HG03520 (cell line): ENCODE data around the gene FOSL1.
A peak's percentile ranks its signal among the peaks of the same experiment; 100 is the strongest.
"Not testable (repeated sequence)": the region's sequence is repeated elsewhere in the genome, so short reads cannot be mapped to it uniquely, and the experiment has no call there.

Experiments
- ATAC-seq: cut with Tn5 transposase; IDR thresholded peaks from one replicate; pipeline ENCODE4 v1.9.1; 2021; ENCODE audit warnings: mild to moderate bottlenecking, moderate library complexity; ENCODE audit not compliant: unreplicated experiment

Gene FOSL1

DNA sequence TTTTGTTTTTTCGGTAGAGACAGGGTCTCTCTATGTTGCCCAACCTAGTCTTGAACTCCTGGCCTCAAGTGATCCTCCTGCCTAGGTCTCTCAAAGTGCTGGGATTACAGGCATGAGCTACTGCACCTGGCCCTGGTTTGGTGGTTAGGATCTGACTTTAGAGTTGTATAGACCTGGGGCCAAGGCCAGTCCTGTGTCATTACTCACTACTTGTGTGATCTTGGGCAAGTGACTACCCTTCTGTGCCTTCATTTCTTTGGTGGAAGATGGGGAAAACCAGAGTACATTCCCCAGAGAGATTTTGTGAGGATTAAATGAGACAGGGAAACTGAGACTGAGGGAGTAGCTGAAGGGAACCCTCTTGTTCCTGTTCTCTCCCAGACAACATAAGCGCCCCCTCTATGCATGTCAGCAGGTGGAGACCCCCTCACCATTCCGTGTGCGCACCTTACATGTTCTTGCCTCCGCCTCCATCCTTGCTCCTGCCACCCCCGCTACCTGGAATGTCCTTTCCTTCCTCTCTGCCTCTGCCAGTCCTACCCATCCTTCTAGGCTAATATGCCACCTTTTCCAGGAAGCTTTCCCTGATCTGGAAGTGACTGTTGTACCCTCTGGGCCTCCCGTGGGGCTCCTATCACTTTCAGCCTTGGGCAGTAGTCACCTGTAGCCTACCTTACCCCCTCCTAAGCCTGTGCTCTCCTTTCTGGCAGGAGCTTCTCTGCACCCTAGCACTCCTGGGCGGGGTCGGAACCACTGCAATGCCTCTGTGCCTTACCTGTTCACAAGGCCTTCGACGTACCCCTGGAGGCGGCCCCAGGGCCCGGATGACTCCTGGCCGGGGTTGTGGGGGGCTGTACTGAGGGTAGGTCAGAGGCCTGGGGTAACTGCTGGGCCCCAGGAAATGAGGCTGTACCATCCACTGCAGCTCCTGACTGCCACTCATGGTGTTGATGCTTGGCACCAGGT, 3.9 kb downstream of the FOSL1 start:
- no peak for ATAC-seq

GRCh38 chr11:65895482-65895981, 4.7 kb downstream of the FOSL1 start:
- ATAC-seq: no peak

DNA sequence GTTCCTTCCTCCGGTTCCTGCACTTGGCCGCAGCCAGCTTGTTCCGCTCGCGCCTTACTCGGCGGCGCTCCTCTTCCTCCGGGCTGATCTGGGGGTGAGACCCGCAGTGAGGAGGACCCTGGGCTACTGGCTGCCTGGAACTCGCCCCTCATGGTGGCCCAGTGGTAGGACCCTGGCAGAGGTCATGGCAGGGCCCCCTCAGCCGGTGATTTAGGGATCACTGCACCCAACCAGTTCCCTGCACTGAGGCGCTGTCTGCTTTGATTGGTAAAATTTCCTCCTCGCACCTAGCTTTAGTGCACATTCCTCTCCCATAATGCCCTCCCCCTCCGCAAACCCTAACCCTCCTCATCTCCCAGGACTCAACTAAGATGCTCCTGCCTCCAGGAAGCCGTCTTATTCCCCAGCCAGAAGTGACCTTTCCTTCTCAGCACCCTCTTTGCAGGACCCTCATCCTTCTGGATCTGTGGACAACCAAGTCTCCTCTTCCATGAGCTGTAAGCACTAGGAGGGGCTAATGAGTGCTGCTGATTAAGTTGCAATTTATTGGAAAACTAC, 6.1 kb downstream of the FOSL1 start:
- no peak for ATAC-seq

DNA sequence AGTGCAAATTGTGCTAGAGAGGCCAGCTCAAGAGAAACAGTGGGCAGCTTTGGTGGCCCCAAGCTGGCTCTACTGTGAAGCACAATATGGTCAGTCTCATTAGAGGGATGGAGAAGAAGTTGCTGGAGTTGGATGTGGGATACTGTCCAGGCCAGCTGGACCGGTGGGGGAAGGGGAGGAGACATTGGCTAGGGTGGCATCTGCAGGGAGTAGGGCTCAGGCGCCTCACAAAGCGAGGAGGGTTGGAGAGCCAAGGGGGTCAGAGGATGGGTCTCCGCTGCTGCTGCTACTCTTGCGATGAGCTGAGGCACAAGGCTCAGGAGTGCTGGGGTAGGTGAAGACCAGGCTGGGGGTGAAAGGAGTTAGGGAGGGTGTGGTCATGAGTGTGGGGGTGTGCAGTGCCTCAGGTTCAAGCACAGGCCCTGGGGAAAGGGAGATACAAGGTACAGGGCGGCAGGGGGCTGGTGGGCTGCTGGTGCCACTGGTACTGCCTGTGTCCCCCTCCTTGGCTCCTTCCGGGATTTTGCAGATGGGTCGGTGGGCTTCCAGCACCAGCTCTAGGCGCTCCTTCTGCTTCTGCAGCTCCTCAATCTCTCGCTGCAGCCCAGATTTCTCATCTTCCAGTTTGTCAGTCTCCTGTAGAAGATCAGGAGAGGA, 7.4 kb downstream of the FOSL1 start:
- ATAC-seq: no peak

DNA sequence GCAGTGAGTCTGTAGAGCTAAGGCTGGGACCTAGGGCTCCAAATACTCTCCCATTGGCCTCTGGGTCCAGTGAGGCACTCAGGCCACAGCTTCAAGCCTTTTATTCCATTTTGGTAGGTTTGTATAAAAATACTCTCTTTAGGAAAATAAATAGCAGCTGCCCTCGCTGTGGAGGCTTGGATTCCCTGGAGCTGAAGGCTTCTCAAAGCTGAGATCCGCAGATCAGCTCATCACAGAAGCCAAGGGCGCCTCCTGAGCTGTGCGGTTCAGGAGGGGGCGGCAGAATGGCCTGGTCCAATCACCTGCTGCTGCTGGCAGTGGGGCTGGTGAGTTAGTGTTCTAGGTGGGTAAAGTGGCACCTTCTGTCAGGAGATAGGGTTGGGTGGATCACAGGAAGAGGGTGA, 8.0 kb downstream of the FOSL1 start:
- not testable (repeated sequence) for ATAC-seq

GRCh38 chr11:65891219-65892136, 8.7 kb downstream of the FOSL1 start:
- ATAC-seq: no peak

DNA sequence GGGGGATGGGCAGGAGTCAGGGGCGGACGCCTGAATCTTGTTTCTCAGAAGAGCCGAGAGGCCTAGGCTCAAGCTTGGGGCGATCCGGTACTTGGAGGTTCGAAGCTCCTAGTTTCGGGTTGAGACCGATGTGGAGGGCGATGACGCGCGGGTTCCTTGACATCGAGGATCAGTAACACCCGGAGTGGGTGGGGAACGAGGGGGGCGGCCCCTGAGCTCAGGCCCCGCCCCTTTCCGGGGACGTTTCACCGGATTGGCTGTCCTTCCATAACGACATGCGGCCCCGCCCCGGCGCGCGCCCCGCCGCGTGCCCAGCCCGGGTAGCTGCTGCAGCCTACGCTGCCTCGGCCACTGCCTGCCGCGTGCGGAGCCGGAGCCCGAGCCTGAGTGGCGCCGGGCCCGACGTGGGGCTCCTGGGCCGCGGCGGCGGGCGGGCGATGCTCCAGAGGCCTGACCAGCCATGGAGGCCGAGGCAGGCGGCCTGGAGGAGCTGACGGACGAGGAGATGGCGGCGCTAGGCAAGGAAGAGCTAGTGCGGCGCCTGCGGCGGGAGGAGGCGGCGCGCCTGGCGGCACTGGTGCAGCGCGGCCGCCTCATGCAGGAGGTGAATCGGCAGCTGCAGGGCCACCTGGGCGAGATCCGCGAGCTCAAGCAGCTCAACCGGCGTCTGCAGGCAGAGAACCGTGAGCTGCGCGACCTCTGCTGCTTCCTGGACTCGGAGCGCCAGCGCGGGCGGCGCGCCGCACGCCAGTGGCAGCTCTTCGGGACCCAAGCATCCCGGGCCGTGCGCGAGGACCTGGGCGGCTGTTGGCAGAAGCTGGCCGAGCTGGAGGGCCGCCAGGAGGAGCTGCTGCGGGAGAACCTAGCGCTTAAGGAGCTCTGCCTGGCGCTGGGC, 9.6 kb downstream of the FOSL1 start, which contains the start of gene CCDC85B:
TSS of gene CCDC85B (plus strand) at position 350 of the 895 bp plus-strand sequence. CDS start at position 461, 111 bp downstream.
- ATAC-seq: peak; percentile 38

- peak; percentile 42 for ATAC-seq
Measured at GRCh38 chr11:65888163-65888814, 11.9 kb downstream of the FOSL1 start, which contains the start of gene FIBP. Gene FIBP, minus strand, starts transcription at chr11:65888471. Its CDS starts 53 bp downstream, at chr11:65888418.

DNA sequence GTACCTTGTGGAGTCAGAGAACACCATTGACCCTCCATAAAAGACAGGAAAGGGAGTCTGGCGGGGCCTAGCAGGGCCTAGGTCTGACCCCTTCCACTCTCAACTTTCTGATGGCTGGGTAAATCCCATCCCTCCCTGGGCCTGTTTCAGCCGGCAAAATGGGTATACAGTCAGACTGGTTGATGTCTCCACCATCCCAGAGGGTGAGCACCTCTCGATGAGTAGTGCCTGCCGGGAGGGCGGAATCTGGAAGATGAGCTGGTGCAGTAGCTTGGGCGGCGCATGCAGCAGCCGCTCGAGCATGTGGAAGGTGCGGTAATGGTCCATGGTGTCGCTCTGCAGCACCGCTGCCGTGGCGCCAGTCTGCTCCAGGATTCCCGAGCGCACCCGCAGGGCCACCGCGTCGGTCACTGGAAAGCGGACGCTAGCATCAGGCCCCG, 12.4 kb downstream of the FOSL1 start:
- peak; percentile 2 for ATAC-seq

DNA sequence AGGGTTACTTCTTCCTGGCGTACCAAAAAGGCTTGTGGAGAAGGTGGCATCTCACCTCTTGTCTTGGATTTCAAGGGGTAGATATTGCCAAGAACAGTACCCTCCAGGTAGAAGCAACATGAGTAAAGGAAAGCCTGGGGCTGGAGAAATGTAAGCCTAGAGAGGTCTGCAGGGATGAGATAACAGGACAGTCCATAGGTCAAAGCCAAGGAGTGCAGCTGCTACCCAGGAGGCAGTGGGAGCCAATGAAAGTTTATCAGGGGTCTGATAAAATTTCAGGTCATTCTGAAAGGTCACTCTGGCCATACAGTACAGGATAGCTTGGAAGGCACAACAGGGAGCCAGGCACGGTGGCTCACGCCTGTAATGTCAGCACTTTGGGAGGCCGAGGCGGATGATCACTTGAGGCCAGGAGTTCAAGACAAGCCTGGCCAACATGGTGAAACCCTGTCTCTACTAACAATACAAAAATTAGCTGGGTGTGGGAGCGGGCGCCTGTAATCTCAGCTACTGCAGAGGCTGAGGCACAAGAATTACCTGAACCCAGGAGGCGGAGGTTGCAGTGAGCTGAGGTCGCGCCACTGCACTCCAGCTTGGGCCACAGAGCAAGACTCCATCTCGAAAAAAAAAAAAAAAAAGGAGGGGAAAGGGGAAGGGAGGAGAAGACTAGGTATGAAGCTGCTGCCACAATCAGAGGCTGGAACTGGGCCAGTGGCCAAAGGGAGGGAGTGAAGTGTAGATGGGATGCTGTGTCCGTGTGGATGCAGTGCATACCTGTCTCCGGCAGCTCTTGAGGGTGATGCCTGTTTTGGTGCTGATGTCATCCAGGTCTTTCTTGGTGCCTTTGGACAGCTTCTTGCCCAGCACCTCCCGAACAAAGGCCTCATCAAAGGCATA, 13.1 kb downstream of the FOSL1 start:
- ATAC-seq: no peak

GRCh38 chr11:65885808-65886536, 14.2 kb downstream of the FOSL1 start:
- ATAC-seq: no peak

- ATAC-seq: no peak
Measured at GRCh38 chr11:65885231-65885630, 15.0 kb downstream of the FOSL1 start.

DNA sequence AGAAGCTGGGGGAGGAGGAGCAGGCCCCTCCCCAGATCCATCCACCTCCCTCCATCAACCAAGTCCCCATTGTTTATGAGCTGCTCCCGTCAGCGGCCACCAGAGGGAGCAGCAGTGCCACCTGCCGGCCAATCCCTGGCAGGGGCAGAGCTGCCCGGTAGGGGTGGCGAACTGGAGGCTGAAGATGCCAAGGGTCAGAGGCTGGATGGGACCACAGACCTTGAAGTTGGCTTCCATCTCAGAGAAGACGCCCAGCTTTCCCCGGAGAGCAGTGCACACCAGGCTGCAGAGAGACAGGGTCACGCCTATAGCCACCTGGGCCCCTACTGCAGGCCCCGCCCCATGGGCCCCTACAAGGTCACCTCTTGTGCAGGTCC, 15.5 kb downstream of the FOSL1 start:
- ATAC-seq: no peak

DNA sequence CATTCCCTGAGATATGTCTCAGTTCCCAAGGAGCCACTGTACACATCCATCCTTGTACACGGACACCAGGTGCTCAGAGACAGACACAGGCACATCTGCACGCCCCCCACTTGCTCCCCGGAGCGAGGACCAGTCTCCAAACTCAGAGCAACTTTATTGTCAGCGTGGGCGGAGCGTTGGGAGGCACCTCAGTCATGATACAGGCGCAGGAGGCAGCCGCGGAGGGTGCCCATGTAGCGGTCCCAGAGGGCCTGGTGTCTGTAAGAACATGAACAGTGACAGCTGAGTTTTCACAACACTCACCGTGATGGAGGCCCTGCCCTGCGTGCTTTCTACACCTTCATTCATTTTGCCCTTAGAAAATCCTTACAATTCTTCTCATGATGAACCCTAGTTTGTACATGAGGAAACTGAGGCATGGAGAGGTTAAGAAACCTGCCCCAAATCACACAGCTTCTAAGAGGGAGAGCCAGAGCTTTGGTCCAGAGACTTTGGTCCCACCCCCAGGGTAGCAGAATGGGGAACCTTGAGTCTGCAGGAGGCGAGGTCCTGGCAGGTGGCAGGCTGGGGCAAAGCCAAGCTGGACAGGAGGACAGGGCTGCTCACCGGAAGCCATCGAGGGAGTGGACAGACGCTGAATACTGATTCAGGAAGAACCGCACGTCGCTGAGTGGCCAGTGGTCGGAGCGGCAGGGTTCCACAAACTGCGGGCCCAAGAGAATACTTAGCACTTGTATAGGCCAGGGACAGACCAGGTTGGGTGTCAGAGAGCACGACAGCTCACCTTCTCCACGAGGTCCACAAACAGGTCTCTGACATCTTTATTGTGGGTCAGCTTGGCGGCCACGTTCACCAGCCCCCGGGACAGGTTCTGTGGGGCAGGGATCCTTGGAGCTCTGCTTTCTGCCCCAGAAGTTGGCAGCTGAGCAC, 16.1 kb downstream of the FOSL1 start:
- no peak for ATAC-seq

DNA sequence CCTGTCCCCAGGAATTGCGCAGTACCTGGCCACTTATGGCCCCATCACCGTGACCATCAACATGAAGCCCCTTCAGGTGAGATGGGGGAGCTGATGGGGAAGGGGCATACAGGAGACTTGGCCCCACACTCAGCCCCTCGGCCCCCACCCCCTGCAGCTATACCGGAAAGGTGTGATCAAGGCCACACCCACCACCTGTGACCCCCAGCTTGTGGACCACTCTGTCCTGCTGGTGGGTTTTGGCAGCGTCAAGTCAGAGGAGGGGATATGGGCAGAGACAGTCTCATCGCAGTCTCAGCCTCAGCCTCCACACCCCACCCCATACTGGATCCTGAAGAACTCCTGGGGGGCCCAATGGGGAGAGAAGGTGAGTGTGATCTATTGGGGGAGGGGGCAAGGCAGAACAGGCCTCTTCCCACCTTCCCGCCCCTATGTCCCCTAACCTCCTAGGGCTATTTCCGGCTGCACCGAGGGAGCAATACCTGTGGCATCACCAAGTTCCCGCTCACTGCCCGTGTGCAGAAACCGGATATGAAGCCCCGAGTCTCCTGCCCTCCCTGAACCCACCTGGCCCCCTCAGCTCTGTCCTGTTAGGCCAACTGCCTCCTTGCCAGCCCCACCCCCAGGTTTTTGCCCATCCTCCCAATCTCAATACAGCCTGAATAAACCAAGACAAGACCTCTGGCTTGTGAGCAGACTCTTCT, 17.0 kb downstream of the FOSL1 start:
- no peak for ATAC-seq
